MM.1S (cell line): ENCODE measurements around the gene CBFA2T3.

Experiments used
- EZH2 ChIP-seq: fragments of 300-600 bp; sonication (generic); optimal IDR thresholded peaks from 2 replicates; pipeline ENCODE3; 2017; ENCODE audit warnings: low read depth, mild to moderate bottlenecking, antibody characterized with exemption, low read length, mixed read lengths
- EZH2phosphoT487 ChIP-seq: fragments of 300-600 bp; sonication (generic); IDR thresholded peaks from 2 replicates; pipeline ENCODE4 v1.6.1; 2018; ENCODE audit warnings: antibody characterized with exemption, low read length
- TF ChIP-seq, protein P1 (sequence below): fragments of 300-600 bp; sonication (generic); IDR thresholded peaks from 2 replicates; pipeline ENCODE4 v1.5.1; 2016; ENCODE audit warnings: antibody characterized with exemption, low read length, mixed read lengths

DNA sequence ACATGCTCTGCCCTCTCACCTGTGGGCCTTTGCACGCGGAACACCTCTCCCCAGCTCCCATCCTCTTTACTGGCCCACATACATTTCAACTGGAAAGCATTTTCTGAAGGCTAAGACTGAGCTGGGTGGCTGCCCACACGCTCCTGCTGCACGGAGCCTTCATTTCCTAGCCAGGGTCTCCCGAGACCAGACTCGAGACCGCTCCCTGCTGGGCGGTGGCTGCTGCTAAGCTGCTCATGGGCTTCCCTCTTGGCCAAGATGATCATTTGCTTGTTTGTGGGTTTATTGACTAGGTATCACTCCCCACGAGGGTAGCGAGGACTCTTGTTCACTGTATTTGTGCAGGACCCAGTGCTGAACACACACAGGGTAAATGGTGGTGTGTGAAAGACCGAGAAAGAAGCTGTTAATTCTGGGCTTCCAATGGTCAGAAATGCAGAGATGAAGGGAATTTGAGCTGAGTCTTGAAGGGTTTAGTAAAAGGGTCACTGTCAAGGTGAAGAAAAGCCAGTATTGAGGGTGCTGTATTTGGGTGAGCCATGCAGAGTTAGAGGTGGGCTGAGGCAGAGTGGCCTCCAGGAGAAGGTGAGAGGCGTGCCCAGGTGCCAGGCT, 119.2 kb downstream of the CBFA2T3 start:
- TF ChIP-seq, protein P1, sequence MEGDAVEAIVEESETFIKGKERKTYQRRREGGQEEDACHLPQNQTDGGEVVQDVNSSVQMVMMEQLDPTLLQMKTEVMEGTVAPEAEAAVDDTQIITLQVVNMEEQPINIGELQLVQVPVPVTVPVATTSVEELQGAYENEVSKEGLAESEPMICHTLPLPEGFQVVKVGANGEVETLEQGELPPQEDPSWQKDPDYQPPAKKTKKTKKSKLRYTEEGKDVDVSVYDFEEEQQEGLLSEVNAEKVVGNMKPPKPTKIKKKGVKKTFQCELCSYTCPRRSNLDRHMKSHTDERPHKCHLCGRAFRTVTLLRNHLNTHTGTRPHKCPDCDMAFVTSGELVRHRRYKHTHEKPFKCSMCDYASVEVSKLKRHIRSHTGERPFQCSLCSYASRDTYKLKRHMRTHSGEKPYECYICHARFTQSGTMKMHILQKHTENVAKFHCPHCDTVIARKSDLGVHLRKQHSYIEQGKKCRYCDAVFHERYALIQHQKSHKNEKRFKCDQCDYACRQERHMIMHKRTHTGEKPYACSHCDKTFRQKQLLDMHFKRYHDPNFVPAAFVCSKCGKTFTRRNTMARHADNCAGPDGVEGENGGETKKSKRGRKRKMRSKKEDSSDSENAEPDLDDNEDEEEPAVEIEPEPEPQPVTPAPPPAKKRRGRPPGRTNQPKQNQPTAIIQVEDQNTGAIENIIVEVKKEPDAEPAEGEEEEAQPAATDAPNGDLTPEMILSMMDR, result peak; percentile 58
- TF ChIP-seq EZH2 (no peak), EZH2phosphoT487 (no peak)
